IPS-20b (cell line): ENCODE results near the gene HSPH1.
A peak's percentile ranks its signal among the peaks of the same experiment; 100 is the strongest.

ENCODE experiments used
- H3K27ac ChIP-seq: one replicate; pipeline ENCODE4 v1.5.1; 2013; ENCODE audit warnings: low read length
- H3K27me3 ChIP-seq: 2 replicates; pipeline ENCODE4 v1.6.1; 2013; ENCODE audit warnings: mild to moderate bottlenecking, low read length, inconsistent platforms; ENCODE audit not compliant: insufficient read depth
- H3K36me3 ChIP-seq: 2 replicates; pipeline ENCODE4 v1.6.1; 2013; ENCODE audit warnings: low read depth, mild to moderate bottlenecking, inconsistent platforms, low read length, moderate library complexity; ENCODE audit not compliant: insufficient read depth
- H3K4me1 ChIP-seq: 2 replicates; pipeline ENCODE4 v1.6.1; 2013; ENCODE audit warnings: mild to moderate bottlenecking, control low read depth, inconsistent platforms, low read length, moderate library complexity; ENCODE audit not compliant: insufficient read depth
- H3K4me3 ChIP-seq: 2 replicates; pipeline ENCODE4 v1.5.1; 2013; ENCODE audit warnings: mild to moderate bottlenecking, low read length, inconsistent platforms
- H3K9ac ChIP-seq: 2 replicates; pipeline ENCODE4 v1.6.1; 2013; ENCODE audit warnings: low read depth, mild to moderate bottlenecking, inconsistent platforms, low read length, moderate library complexity
- H3K9me3 ChIP-seq: 2 replicates; pipeline ENCODE4 v1.6.1; 2013; ENCODE audit warnings: mild to moderate bottlenecking, low read depth, low read length, inconsistent platforms; ENCODE audit not compliant: insufficient read depth

HSPH1 gene

DNA sequence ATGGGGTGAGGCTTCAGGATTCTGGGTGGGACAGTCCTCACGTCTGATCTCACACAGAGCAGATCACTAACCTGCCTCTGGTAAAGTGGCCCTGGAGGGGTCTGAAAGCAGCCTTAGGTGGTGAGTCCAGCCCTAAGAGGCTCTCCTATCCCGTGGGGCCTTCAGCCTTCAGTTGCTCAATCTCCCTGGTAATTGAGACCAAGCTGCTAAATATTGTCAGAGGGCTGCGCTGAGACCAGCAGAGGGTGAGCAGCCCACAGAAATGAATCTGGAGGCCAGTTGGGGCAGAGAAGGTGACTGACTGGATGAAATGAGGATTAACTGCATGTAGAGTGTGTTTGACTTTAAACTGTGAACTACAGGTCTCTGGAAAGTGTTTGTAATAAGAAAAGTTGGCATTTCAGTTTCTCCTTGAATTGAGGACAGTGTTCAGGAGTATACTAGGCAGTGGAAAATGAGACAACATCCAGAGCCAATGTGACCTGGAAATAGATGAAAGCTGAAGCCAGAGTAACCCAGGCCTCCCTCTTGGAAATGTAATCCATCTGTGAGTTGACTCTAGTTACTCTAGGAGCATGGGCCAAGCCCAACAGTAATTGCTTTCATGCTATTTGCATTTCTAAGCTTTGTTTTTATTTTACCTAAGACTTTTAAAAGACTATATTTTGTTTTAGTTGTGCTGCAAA is 14.3 kb upstream of the HSPH1 start:
- H3K4me1 ChIP-seq, result no peaks in the 10 kb centered on the region
- no peak overlapping the region for H3K27ac ChIP-seq
- no peaks in the 10 kb centered on the region for H3K27me3 ChIP-seq
- H3K9ac ChIP-seq, result no peak overlapping the region
- H3K4me3 ChIP-seq, result no peak overlapping the region
- H3K36me3 ChIP-seq, result no peaks in the 10 kb centered on the region
- H3K9me3 ChIP-seq, result no peaks in the 10 kb centered on the region

DNA sequence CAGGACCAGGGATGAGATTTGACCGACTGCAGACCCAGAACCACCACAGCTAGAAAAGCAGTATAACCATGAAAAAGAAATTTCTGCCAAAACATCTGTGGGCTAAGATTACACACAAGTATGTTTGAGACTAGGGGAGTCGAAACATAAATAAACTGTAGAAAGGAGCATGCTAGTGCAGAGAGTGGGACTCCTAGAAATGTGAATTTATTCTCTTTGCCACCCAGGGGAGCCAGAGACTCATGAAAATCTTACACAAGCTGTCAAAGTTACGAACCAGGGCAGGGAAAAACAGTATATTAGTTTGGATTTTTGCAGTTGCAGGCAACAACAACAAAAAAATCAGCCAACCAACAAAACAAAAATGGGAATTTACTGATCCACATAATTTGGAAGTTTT is 12.3 kb upstream of the HSPH1 start:
- H3K36me3 ChIP-seq, result no peaks in the 10 kb centered on the region
- H3K9me3 ChIP-seq, result no peaks in the 10 kb centered on the region
- H3K4me1 ChIP-seq, result no peaks in the 10 kb centered on the region
- H3K27me3 ChIP-seq, result no peaks in the 10 kb centered on the region
- H3K27ac ChIP-seq, result no peak overlapping the region
- H3K4me3 ChIP-seq, result no peak overlapping the region
- H3K9ac ChIP-seq, result no peak overlapping the region

DNA sequence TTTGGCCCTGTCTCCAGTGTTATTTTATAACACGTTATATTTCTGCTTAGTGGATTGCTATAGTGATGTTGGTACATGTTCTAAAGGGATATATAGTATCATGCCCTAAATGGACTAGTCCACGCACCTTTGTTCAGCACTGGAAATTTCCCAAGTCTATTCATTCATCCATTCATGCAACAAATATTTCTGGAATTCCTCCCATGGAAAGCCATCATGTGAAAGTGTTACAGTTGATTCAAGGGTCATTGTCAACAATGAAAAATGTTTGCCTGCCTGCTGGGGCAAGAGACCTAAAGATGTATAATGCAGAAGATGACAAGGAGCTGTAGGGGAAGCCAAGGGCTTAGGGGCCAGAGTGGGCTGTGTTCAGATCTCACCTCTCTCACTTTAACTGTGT is 10.8 kb upstream of the HSPH1 start:
- Histone ChIP-seq H3K9me3 (no peaks in the 10 kb centered on the region), H3K4me3 (no peak overlapping the region), H3K9ac (no peak overlapping the region), H3K27ac (no peak overlapping the region), H3K36me3 (no peaks in the 10 kb centered on the region), H3K27me3 (no peaks in the 10 kb centered on the region), H3K4me1 (no peaks in the 10 kb centered on the region)

- no peaks in the 10 kb centered on the region for H3K9me3 ChIP-seq
- no peak overlapping the region for H3K9ac ChIP-seq
- no peaks in the 10 kb centered on the region for H3K4me1 ChIP-seq
- no peaks in the 10 kb centered on the region for H3K27me3 ChIP-seq
- H3K36me3 ChIP-seq, result no peaks in the 10 kb centered on the region
- no peak overlapping the region for H3K27ac ChIP-seq
- H3K4me3 ChIP-seq, result no peak overlapping the region
Measured at GRCh38 chr13:31172001-31172400, 10.3 kb upstream of the HSPH1 start.

GRCh38 chr13:31168736-31169135 is 7.0 kb upstream of the HSPH1 start:
- no peaks in the 10 kb centered on the region for H3K27me3 ChIP-seq
- H3K9ac ChIP-seq, result no peak overlapping the region
- H3K4me1 ChIP-seq, result no peaks in the 10 kb centered on the region
- no peak overlapping the region for H3K4me3 ChIP-seq
- H3K9me3 ChIP-seq, result no peaks in the 10 kb centered on the region
- no peaks in the 10 kb centered on the region for H3K36me3 ChIP-seq
- no peak overlapping the region for H3K27ac ChIP-seq

DNA sequence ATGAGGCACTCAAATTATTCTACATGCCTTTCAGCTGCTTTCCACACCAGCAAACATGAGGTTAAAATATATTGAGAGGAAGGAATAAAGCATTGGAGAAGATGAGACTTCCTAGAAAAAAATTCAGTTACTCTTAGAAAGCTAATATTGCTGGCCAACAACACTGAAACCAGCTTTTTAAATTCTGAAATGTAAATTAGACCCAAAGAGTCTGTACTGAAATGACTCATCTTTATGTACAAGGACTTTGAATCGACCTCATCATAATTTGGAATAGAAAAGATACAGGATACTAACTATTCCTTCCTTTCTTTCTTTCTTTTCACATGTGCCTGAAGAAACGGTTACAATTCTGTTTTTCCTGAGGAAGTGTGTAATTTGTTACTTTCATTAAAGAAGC is 6.5 kb upstream of the HSPH1 start:
- Histone ChIP-seq H3K36me3 (no peaks in the 10 kb centered on the region), H3K9me3 (no peaks in the 10 kb centered on the region), H3K9ac (no peak overlapping the region), H3K4me3 (no peak overlapping the region), H3K4me1 (no peaks in the 10 kb centered on the region), H3K27ac (no peak overlapping the region), H3K27me3 (no peaks in the 10 kb centered on the region)

DNA sequence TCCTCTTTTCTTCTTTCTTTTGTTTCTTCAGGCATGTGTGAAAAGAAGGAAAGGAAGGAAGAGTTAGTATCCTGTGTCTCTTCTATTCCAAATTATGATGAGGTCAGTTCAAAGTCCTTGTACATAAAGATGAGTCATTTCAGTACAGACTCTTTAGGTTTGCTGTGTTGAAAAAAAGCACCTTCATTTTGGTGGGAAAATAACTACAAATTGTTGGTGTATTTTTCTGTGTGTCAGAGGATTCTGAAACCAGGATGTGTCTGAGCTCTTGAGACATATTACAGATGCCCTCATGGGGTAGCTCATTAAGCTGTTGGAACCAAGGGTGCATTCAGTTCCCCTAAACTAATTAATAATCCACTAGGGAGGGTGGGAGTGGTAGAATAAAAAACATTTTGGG is 5.8 kb upstream of the HSPH1 start:
- Histone ChIP-seq H3K27ac (no peak overlapping the region), H3K4me1 (no peaks in the 10 kb centered on the region), H3K9ac (no peak overlapping the region), H3K9me3 (no peaks in the 10 kb centered on the region), H3K27me3 (no peaks in the 10 kb centered on the region), H3K4me3 (no peak overlapping the region), H3K36me3 (no peaks in the 10 kb centered on the region)

- no peak overlapping the region for H3K27ac ChIP-seq
- no peak overlapping the region for H3K9ac ChIP-seq
- H3K4me3 ChIP-seq, result no peak overlapping the region
- H3K9me3 ChIP-seq, result no peaks in the 10 kb centered on the region
- H3K4me1 ChIP-seq, result no peaks in the 10 kb centered on the region
- no peaks in the 10 kb centered on the region for H3K36me3 ChIP-seq
- H3K27me3 ChIP-seq, result no peaks in the 10 kb centered on the region
Measured at GRCh38 chr13:31166591-31166990, 4.9 kb upstream of the HSPH1 start.

DNA sequence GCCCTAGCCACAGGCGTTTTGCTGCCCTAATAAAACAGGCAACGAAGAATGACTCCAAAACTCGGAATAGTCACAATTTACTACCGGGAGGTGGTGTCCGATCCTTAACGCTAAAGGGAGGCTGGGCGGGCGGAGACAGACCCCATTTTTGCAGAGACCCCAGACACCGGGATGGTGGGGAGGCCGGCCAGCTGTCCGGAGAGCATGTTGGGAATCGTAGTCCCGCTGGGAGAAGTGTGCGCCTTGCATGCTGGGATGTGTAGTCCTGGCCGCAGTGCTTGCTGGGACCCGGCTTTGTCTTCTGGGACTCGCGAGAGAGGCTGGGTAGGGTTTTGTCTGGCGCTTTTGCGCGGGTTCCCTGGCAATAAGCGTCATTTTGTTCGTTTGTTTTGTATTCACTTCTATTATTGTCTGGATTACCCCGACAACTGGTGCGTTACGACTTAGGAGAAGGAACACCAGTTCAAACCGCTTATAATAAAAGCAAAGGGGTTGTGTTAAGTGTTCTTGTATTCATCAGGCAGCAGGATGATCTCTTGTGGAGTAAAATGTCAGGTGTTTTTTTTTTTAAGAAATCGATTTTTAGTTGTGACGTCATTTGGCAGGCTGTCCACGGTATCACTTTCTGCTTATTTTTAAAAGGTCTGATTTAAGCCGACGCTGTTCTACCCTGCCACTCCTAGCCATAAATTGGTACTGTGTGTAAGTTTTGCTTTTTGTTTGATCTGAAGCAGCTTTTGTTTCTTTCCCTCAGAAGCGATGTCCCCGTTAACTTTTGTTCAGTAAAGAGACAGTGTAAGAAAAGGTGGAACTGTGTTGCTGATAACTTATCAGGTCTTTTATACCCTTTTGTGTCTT is 676 bp upstream of the HSPH1 start:
- Histone ChIP-seq H3K27me3 (no peaks in the 10 kb centered on the region), H3K4me1 (peaks cover 13% of the 10 kb centered on the region; the same call in 1 of the 2 replicates), H3K27ac (peak overlapping the region; percentile 6), H3K36me3 (peaks cover 9% of the 10 kb centered on the region), H3K9ac (peak overlapping the region; percentile 87), H3K9me3 (no peaks in the 10 kb centered on the region), H3K4me3 (peak overlapping the region; percentile 78)

DNA sequence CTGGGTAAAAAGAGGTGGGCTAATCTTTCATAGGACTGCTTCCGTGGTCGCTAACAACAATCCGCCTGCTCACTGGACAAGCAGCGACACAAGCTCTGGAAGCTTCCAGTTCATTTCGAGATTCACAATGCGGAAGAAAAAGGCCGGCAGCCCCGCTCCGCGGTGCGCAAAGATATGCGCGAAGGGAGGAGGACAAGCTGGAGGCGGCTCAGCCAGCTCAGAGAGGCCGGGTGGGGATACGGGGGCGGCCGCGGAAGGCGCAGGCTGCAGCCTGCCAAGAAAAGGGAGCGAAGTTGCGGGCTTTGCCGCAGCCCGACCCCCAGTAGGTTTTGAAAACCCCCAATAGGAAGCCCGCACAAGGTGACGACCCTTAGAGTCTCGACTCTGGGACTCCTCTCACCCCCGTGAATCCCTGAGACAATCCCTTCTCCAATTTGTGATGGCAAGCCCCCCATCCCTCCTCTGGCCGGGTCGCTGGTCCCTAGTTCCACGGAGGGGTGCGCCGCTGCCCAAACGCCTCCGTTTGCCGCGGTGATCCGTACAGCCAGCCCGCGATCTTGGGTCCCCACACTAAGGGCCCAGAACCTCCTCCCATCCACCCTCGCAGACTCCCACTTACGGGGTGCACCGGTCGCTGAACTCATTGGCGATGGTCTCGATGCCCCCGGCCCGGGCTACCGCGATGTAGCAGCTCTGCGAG is 697 bp downstream of the HSPH1 start:
- Histone ChIP-seq H3K27ac (no peak overlapping the region), H3K4me1 (peaks cover 13% of the 10 kb centered on the region; the same call in 1 of the 2 replicates), H3K36me3 (peaks cover 19% of the 10 kb centered on the region), H3K9ac (peak overlapping the region; percentile 85), H3K9me3 (no peaks in the 10 kb centered on the region), H3K27me3 (no peaks in the 10 kb centered on the region), H3K4me3 (peak overlapping the region; percentile 78)

- Histone ChIP-seq H3K4me1 (peaks cover 13% of the 10 kb centered on the region; the same call in 1 of the 2 replicates), H3K4me3 (peak overlapping the region; percentile 78), H3K36me3 (peaks cover 35% of the 10 kb centered on the region), H3K9me3 (no peaks in the 10 kb centered on the region), H3K27ac (no peak overlapping the region), H3K27me3 (no peaks in the 10 kb centered on the region), H3K9ac (no peak overlapping the region)
Measured at GRCh38 chr13:31159306-31159705, 2.4 kb downstream of the HSPH1 start.
